Adrenal gland (tissue), 12 donors: ENCODE results near the gene INCA1. TPM values are rescaled to one million over a fixed set of nuclear protein-coding genes. Genes with fewer than 3 reads are reported as not detected.

Source experiments
- DNase-seq, 7 donors: peaks; one replicate each; pipeline ENCODE4 v3.0.0-alpha.2; 2019 to 2020
- H3K27ac ChIP-seq, 5 donors: fragments of 200-600 bp; sonication (generic) in 4 of 5; 1 replicate in 3 of 5; 2 replicates in 2 of 5; pipeline versions ENCODE4 v1.5.1 to v1.8.0; 2016 to 2020; ENCODE audit warnings: mild to moderate bottlenecking in 1 of 5
- H3K27me3 ChIP-seq: fragments of 200-600 bp; 2 replicates; pipeline ENCODE4 v1.8.0; 2021
- H3K36me3 ChIP-seq, 2 donors: fragments of 200-600 bp; replicated peaks in 1 of 2; 1 replicate in 1 of 2; 2 replicates in 1 of 2; pipeline versions ENCODE4 v1.5.1 to v1.8.0; 2018 to 2022
- H3K4me1 ChIP-seq, 2 donors: fragments of 200-600 bp; replicated peaks in 1 of 2; 1 replicate in 1 of 2; 2 replicates in 1 of 2; pipeline versions ENCODE4 v1.5.1 to v1.8.0; 2018 to 2021
- H3K4me3 ChIP-seq, 4 donors: fragments of 200-600 bp; sonication (generic) in 3 of 4; one replicate each; pipeline ENCODE4 v1.5.1; 2016 to 2018
- H3K9me3 ChIP-seq, 3 donors: fragments of 200-600 bp; sonication (generic) in 1 of 3; replicated peaks in 1 of 3; 1 replicate in 2 of 3; 2 replicates in 1 of 3; pipeline versions ENCODE4 v1.5.1 to v1.8.0; 2016 to 2021
- POLR2A ChIP-seq, 2 donors: fragments of 450-650 bp; IDR thresholded peaks; one replicate each; pipeline ENCODE4 v1.6.1; 2017; ENCODE audit warnings: antibody characterized with exemption in 2 of 2, mild to moderate bottlenecking in 2 of 2, moderate library complexity in 1 of 2
- WGBS, 4 donors: extraction: QIAGEN DNeasy Blood & Tissue Kit in 2 of 4; methylation state at CpG; one replicate each; pipeline versions ENCODE4 v1.1.5 to v1.1.7; 2013 to 2017; 5-methylcytosine and 5-hydroxymethylcytosine counted together
- intact Hi-C, 2 donors: fragments of 100-400 bp; cut with DNase I; formaldehyde crosslinking; loops; one replicate each; pipeline versions ENCODE4 v1.14.1 to v1.15.0; 2022 to 2023
- polyA plus RNA-seq, 3 donors: library from polyadenylated mRNA; stranded (reverse); fragments of 200-250 nt in 2 of 3; fragments of 350-450 nt in 1 of 3; fragmentation: Illumina TruSeq in 1 of 3; extraction: RNeasy Lipid Tissue Mini Kit (QIAGEN cat#74804) in 1 of 3; gene quantifications; one replicate each; pipeline ENCODE4 v1.2.3, GENCODE V29; 2013 to 2014
- total RNA-seq, 9 donors: library from RNA; depleted of rRNA in 4 of 9; stranded (reverse); fragments of >200 nt in 4 of 9; fragments of 120-200 nt in 1 of 9; fragmentation: NEBNext Ultra II Directional in 1 of 9; extraction: Animal tissue kit (Norgen Biotek cat#: 25700) in 1 of 9; gene quantifications; one replicate each; pipeline versions ENCODE4 v1.1.0 to v1.2.4, GENCODE V29; 2013 to 2023
- TF ChIP-seq, protein P1 (sequence below), 6 experiments: fragments of 450-650 bp in 4 of 6; fragments of 200-600 bp in 2 of 6; sonication (generic) in 1 of 6; IDR thresholded peaks; 1 replicate in 5 of 6; 2 replicates in 1 of 6; pipeline versions ENCODE4 v1.5.1 to v1.8.0; 2016 to 2021; ENCODE audit warnings: antibody characterized with exemption in 6 of 6, mild to moderate bottlenecking in 2 of 6, moderate library complexity in 1 of 6
- donor health status: healthy with polysubstance abuse.
- donor health status: Bipolar disorder and iron deficiency.
- donor health status: DM: yes; HTN: yes; CAD: no.
- donor health status: DM: no; HTN: no; CAD: no.
- donor health status: DM: no; HTN: no; CAD: no.
- donor health status: DM: yes; HTN: yes; CAD: no.

Gene INCA1
- total and polyA plus RNA-seq, 12 donors = 0.44 to 6.2 (median 1.3) TPM; not detected in 2

DNA sequence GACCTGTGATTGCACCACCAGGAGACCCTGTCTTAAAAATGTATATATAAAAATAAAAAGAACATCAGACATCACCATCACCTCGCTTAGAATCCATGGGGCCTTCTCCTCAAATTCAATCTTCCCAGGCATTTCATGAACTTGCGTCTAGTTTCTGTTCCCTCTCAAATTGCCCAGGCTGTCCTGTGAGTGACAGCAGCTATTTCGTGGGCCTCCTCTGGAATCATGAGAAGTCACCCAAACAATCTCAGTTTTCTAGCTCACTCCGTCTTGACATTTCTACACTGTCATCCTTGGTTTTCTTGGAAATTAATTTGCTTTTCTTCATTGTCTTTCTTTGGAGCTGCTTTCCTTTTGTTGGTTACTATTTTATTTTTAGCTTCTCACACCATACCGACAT, 30.6 kb upstream of the INCA1 start:
- 66 to 74% (median 71%) methylated on average over 5 of the region's 5 CpGs for WGBS, 4 donors
- H3K27me3 ChIP-seq = no peaks in the 10 kb centered on the region
- H3K9me3 ChIP-seq = no peaks in the 10 kb centered on the region
- no peak overlapping the region for H3K27ac ChIP-seq
- no peak for DNase-seq
- no peak overlapping the region for H3K4me3 ChIP-seq
- no peak for TF ChIP-seq POLR2A (IDR thresholded peaks at IDR 0.05)
- intact Hi-C loops = no loop called here
- peaks cover 0 to 3% of the 10 kb centered on the region in 2 donors for H3K4me1 ChIP-seq
- H3K36me3 ChIP-seq = peaks cover 0 to 9% of the 10 kb centered on the region in 2 donors

DNA sequence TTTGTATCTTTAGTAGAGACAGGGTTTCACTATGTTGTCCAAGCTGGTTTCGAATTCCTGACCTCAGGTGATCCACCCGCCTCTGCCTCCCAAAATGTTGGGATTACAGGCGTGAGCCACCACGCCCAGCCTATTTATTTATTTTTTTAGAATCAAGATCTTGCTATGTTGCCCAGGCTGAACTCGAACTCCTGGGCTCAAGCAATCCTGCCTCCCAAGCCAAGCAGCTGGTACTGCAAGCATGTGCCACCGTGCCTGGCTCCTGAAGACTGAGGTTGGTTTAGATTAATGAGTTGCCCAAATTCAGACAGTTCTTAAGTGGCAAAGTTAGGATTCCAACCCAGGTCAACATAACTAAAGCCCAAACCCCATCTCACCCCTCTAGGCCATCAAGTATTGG, 30.0 kb upstream of the INCA1 start:
- Histone ChIP-seq H3K9me3 (no peaks in the 10 kb centered on the region), H3K27me3 (no peaks in the 10 kb centered on the region), H3K4me3 (no peak overlapping the region), H3K36me3 (peaks cover 0 to 15% of the 10 kb centered on the region in 2 donors), H3K27ac (no peak overlapping the region), H3K4me1 (peaks cover 0 to 3% of the 10 kb centered on the region in 2 donors)
- DNase-seq = no peak
- whole genome bisulfite sequencing, 4 donors = 84 to 97% (median 91%) methylated on average over 6 of the region's 6 CpGs
- TF ChIP-seq, protein P1, sequence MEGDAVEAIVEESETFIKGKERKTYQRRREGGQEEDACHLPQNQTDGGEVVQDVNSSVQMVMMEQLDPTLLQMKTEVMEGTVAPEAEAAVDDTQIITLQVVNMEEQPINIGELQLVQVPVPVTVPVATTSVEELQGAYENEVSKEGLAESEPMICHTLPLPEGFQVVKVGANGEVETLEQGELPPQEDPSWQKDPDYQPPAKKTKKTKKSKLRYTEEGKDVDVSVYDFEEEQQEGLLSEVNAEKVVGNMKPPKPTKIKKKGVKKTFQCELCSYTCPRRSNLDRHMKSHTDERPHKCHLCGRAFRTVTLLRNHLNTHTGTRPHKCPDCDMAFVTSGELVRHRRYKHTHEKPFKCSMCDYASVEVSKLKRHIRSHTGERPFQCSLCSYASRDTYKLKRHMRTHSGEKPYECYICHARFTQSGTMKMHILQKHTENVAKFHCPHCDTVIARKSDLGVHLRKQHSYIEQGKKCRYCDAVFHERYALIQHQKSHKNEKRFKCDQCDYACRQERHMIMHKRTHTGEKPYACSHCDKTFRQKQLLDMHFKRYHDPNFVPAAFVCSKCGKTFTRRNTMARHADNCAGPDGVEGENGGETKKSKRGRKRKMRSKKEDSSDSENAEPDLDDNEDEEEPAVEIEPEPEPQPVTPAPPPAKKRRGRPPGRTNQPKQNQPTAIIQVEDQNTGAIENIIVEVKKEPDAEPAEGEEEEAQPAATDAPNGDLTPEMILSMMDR (IDR thresholded peaks at IDR 0.05) = no peak
- no peak for TF ChIP-seq POLR2A (IDR thresholded peaks at IDR 0.05)
- intact Hi-C loops = no loop called here

- WGBS, 4 donors = 95 to 100% (median 98%) methylated on average over 4 of the region's 4 CpGs
- H3K36me3 ChIP-seq = peaks cover 0 to 38% of the 10 kb centered on the region in 2 donors
Observed at GRCh38 chr17:5024604-5025003, 27.3 kb upstream of the INCA1 start.

GRCh38 chr17:5023588-5024147, 26.3 kb upstream of the INCA1 start:
- Histone ChIP-seq H3K27me3 (no peaks in the 10 kb centered on the region), H3K4me1 (no peaks in the 10 kb centered on the region), H3K9me3 (no peaks in the 10 kb centered on the region), H3K4me3 (no peak overlapping the region), H3K36me3 (peaks cover 0 to 38% of the 10 kb centered on the region in 2 donors), H3K27ac (no peak overlapping the region)
- 61 to 92% (median 84%) methylated on average over 4 to 29 of the region's 29 CpGs for WGBS, 4 donors
- TF ChIP-seq, protein P1 (IDR thresholded peaks at IDR 0.05) = no peak
- TF ChIP-seq POLR2A (IDR thresholded peaks at IDR 0.05) = no peak
- intact Hi-C loops = no loop called here
- DNase-seq = no peak

More at GRCh38 chr17:5024604-5025003, 27.3 kb upstream of the INCA1 start:
- TF ChIP-seq, protein P1 (IDR thresholded peaks at IDR 0.05) = no peak
- TF ChIP-seq POLR2A (IDR thresholded peaks at IDR 0.05) = no peak
- H3K9me3 ChIP-seq = no peaks in the 10 kb centered on the region
- no peaks in the 10 kb centered on the region for H3K4me1 ChIP-seq
- DNase-seq = no peak
- intact Hi-C loops = no loop called here
- H3K27ac ChIP-seq = no peak overlapping the region
- no peak overlapping the region for H3K4me3 ChIP-seq
- no peaks in the 10 kb centered on the region for H3K27me3 ChIP-seq

DNA sequence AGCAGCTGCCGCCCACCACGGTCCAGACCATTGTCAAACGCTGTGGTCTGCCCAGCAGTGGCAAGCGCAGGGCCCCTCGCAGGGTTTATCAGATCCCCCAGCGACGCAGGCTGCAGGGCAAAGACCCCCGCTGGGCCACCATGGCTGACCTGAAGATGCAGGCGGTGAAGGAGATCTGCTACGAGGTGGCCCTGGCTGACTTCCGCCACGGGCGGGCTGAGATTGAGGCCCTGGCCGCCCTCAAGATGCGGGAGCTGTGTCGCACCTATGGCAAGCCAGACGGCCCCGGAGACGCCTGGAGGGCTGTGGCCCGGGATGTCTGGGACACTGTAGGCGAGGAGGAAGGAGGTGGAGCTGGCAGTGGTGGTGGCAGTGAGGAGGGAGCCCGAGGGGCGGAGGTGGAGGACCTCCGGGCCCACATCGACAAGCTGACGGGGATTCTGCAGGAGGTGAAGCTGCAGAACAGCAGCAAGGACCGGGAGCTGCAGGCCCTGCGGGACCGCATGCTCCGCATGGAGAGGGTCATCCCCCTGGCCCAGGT, 24.9 kb upstream of the INCA1 start:
- intact Hi-C loops = no loop called here
- H3K9me3 ChIP-seq = no peaks in the 10 kb centered on the region
- no peak for TF ChIP-seq POLR2A (IDR thresholded peaks at IDR 0.05)
- TF ChIP-seq, protein P1 (IDR thresholded peaks at IDR 0.05) = no peak
- H3K27me3 ChIP-seq = no peaks in the 10 kb centered on the region
- no peak overlapping the region for H3K27ac ChIP-seq
- H3K36me3 ChIP-seq = peaks cover 0 to 38% of the 10 kb centered on the region in 2 donors
- WGBS, 4 donors = 94 to 96% (median 95%) methylated on average over 22 to 30 of the region's 30 CpGs
- H3K4me1 ChIP-seq = no peaks in the 10 kb centered on the region
- no peak for DNase-seq
- H3K4me3 ChIP-seq = no peak overlapping the region
